Upper lobe of right lung (tissue), 1 donor: Measurements from ENCODE around the gene ROPN1B. TPM values are rescaled to one million over a fixed set of nuclear protein-coding genes. Genes with fewer than 3 reads are reported as not detected.

Experiments used
- ATAC-seq: fragments of 200-7000 bp; cut with Tn5 transposase; one replicate; pipeline ENCODE4 v1.9.1; 2020; ENCODE audit warnings: mild to moderate bottlenecking, moderate library complexity
- DNase-seq: peaks from one replicate; pipeline ENCODE4 v3.0.0-alpha.2; 2020
- H3K27ac ChIP-seq: fragments of 200-600 bp; one replicate; pipeline ENCODE4 v1.8.0; 2022
- H3K27me3 ChIP-seq: fragments of 200-600 bp; one replicate; pipeline ENCODE4 v1.8.0; 2022; ENCODE audit warnings: mild to moderate bottlenecking
- H3K36me3 ChIP-seq: fragments of 200-600 bp; one replicate; pipeline ENCODE4 v1.8.0; 2022
- H3K4me1 ChIP-seq: fragments of 200-600 bp; one replicate; pipeline ENCODE4 v1.8.0; 2022
- H3K4me3 ChIP-seq: fragments of 200-600 bp; one replicate; pipeline ENCODE4 v1.8.0; 2022; ENCODE audit warnings: mild to moderate bottlenecking
- H3K9me3 ChIP-seq: fragments of 200-600 bp; one replicate; pipeline ENCODE4 v1.8.0; 2022
- CTCF ChIP-seq: fragments of 200-600 bp; IDR thresholded peaks from one replicate; pipeline ENCODE4 v1.8.0; 2022; ENCODE audit warnings: antibody characterized with exemption
- intact Hi-C: fragments of 100-400 bp; cut with DNase I; formaldehyde crosslinking; loops from one replicate; pipeline ENCODE4 v1.11.0; 2022
- total RNA-seq: library from RNA; stranded (reverse); fragmentation: NEBNext Ultra II Directional; extraction: Animal tissue kit (Norgen Biotek cat#: 25700); gene quantifications from one replicate; pipeline ENCODE4 v1.2.1, GENCODE V29; 2021
- donor health status: DM: no; HTN: yes; CAD: no; lungs with severe emphysema.

ROPN1B gene
- total RNA-seq, 1 donor from 2014 or later: not detected

GRCh38 chr3:126031981-126032471, 63.0 kb downstream of the ROPN1B start:
- DNase-seq (no peak), ATAC-seq (no peak)
- Histone ChIP-seq H3K9me3 (peaks cover 7% of the 10 kb centered on the region), H3K4me3 (no peak overlapping the region), H3K36me3 (no peaks in the 10 kb centered on the region), H3K4me1 (no peaks in the 10 kb centered on the region), H3K27me3 (no peaks in the 10 kb centered on the region), H3K27ac (no peak overlapping the region)
- TF ChIP-seq CTCF: no peak
- intact Hi-C loops: no loop called here

Other genes with a start within 250 kb of the ROPN1B start
- 30.8 TPM for gene SLC41A3, start 114.9 kb downstream of the ROPN1B start, total RNA-seq
- gene ALDH1L1, start 211.4 kb downstream of the ROPN1B start, total RNA-seq: 3.3 TPM